H1 (cell line): Measurements from ENCODE around the gene DNASE1L1. TPM values are rescaled to one million over a fixed set of nuclear protein-coding genes. Genes with fewer than 3 reads are reported as not detected.

Source experiments
- CTCF ChIA-PET: fragments of 300-600 bp; sonication (Branson Sonifier 250); formaldehyde crosslinking; loops from one replicate; lab custom pipeline; 2021; ENCODE audit not compliant: partially characterized antibody; lab: Charles Lee
- POLR2A ChIA-PET: fragments of 300-600 bp; sonication (Branson Sonifier 250); formaldehyde crosslinking; loops from one replicate; lab custom pipeline; 2021; ENCODE audit warnings: inconsistent platforms; ENCODE audit not compliant: partially characterized antibody; lab: Charles Lee
- DNase-seq, 2 experiments: peaks; one replicate each; pipeline versions ENCODE4 v3.0.0 to v3.0.0-alpha.2; 2010 to 2022; ENCODE audit warnings: low spot score in 2 of 2, low read depth in 1 of 2, mixed read lengths in 1 of 2
- FAIRE-seq: peaks from 2 replicates; lab custom pipeline; 2011; peaks lifted over from hg19 to GRCh38; lab: Jason Lieb, UNC
- H2AFZ ChIP-seq: 2 replicates; pipeline ENCODE4 v1.8.1; 2012; ENCODE audit warnings: low read length, inconsistent platforms
- H2AK5ac ChIP-seq: 2 replicates; pipeline ENCODE4 v1.6.1; 2013; ENCODE audit warnings: low read depth, low read length
- H2BK120ac ChIP-seq: replicated peaks from 2 replicates; pipeline ENCODE3; 2013; ENCODE audit warnings: low read depth, low read length, inconsistent platforms
- H2BK12ac ChIP-seq: 2 replicates; pipeline ENCODE4 v1.6.1; 2013; ENCODE audit warnings: low read depth, low read length
- H2BK15ac ChIP-seq: 2 replicates; pipeline ENCODE4 v1.6.1; 2013; ENCODE audit warnings: low read length
- H2BK20ac ChIP-seq: 2 replicates; pipeline ENCODE4 v1.6.1; 2013; ENCODE audit warnings: low read length
- H2BK5ac ChIP-seq: 2 replicates; pipeline ENCODE4 v1.6.1; 2013; ENCODE audit warnings: low read depth, low read length
- H3K14ac ChIP-seq: 2 replicates; pipeline ENCODE4 v1.6.1; 2013; ENCODE audit warnings: inconsistent platforms; ENCODE audit not compliant: insufficient read length
- H3K18ac ChIP-seq: 2 replicates; pipeline ENCODE4 v1.6.1; 2013; ENCODE audit warnings: low read length; ENCODE audit errors: extremely low read depth
- H3K23ac ChIP-seq: 2 replicates; pipeline ENCODE4 v1.6.1; 2013; ENCODE audit warnings: inconsistent platforms; ENCODE audit not compliant: insufficient read length
- H3K23me2 ChIP-seq: 2 replicates; pipeline ENCODE4 v1.6.1; 2013; ENCODE audit warnings: low read depth, low read length
- H3K27ac ChIP-seq: 2 replicates; pipeline ENCODE4 v1.6.1; 2011; ENCODE audit warnings: low read depth, low read length, inconsistent platforms
- H3K27me3 ChIP-seq, 4 experiments: replicated peaks in 1 of 4; 1 replicate in 1 of 4; 2 replicates in 3 of 4; pipeline versions ENCODE4 v1.6.1 to v1.8.1; 2011 to 2013; ENCODE audit warnings: low read length in 3 of 4, mild to moderate bottlenecking in 3 of 4, inconsistent platforms in 2 of 4, mixed read lengths in 2 of 4, moderate library complexity in 1 of 4; ENCODE audit not compliant: control insufficient read depth in 3 of 4, insufficient read depth in 3 of 4; ENCODE audit errors: extremely low read depth in 1 of 4
- H3K36me3 ChIP-seq, 4 experiments: 2 replicates each; pipeline versions ENCODE4 v1.6.1 to v1.8.1; 2011 to 2013; ENCODE audit warnings: mild to moderate bottlenecking in 4 of 4, low read length in 3 of 4, moderate library complexity in 2 of 4, control low read depth in 1 of 4, inconsistent platforms in 1 of 4; ENCODE audit not compliant: insufficient read depth in 4 of 4, control insufficient read depth in 2 of 4
- H3K4ac ChIP-seq: replicated peaks from 2 replicates; pipeline ENCODE3; 2013; ENCODE audit warnings: low read length, low read depth, mixed read lengths, inconsistent platforms; ENCODE audit not compliant: insufficient read length
- H3K4me1 ChIP-seq, 4 experiments: replicated peaks in 1 of 4; 1 replicate in 1 of 4; 2 replicates in 3 of 4; pipeline versions ENCODE4 v1.6.1 to v1.8.1; 2011 to 2013; ENCODE audit warnings: low read length in 3 of 4, inconsistent platforms in 2 of 4, mixed read lengths in 1 of 4; ENCODE audit not compliant: insufficient read depth in 4 of 4, control insufficient read depth in 3 of 4
- H3K4me2 ChIP-seq, 2 experiments: 2 replicates each; pipeline versions ENCODE4 v1.6.1 to v1.8.1; 2011 to 2013; ENCODE audit warnings: low read depth in 2 of 2, low read length in 2 of 2, control low read depth in 1 of 2, inconsistent platforms in 1 of 2, mild to moderate bottlenecking in 1 of 2; ENCODE audit not compliant: insufficient read depth in 1 of 2
- H3K4me3 ChIP-seq, 4 experiments: fragments of 200-600, 300-600 bp in 1 of 4; sonication (generic), shearing (Covaris generic), sonication (Bioruptor Twin) in 1 of 4; 2 replicates each; pipeline versions ENCODE4 v1.5.1 to v1.8.1; 2011 to 2016; ENCODE audit warnings: low read length in 4 of 4, low read depth in 3 of 4, control low read depth in 2 of 4, inconsistent platforms in 2 of 4, mild to moderate bottlenecking in 2 of 4, mixed read lengths in 1 of 4, moderate library complexity in 1 of 4; ENCODE audit not compliant: insufficient read depth in 2 of 4; ENCODE audit errors: extremely low read depth in 1 of 4
- H3K56ac ChIP-seq: replicated peaks from 2 replicates; pipeline ENCODE3; 2013; ENCODE audit warnings: low read depth, mild to moderate bottlenecking, mixed read lengths, low read length, inconsistent platforms; ENCODE audit not compliant: insufficient read length
- H3K79me1 ChIP-seq: 2 replicates; pipeline ENCODE4 v1.6.1; 2013; ENCODE audit warnings: low read depth, low read length, control low read depth
- H3K79me2 ChIP-seq, 2 experiments: 2 replicates each; pipeline versions ENCODE4 v1.6.1 to v1.8.1; 2012 to 2013; ENCODE audit warnings: low read length in 2 of 2, mild to moderate bottlenecking in 2 of 2, inconsistent platforms in 1 of 2; ENCODE audit not compliant: insufficient read depth in 2 of 2, control insufficient read depth in 1 of 2
- H3K9ac ChIP-seq, 4 experiments: replicated peaks in 1 of 4; 1 replicate in 1 of 4; 2 replicates in 3 of 4; pipeline versions ENCODE4 v1.6.1 to v1.8.1; 2011 to 2013; ENCODE audit warnings: low read depth in 3 of 4, low read length in 3 of 4, control low read depth in 2 of 4, mild to moderate bottlenecking in 2 of 4, moderate library complexity in 2 of 4, inconsistent platforms in 1 of 4; ENCODE audit errors: extremely low read depth in 1 of 4
- H3K9me3 ChIP-seq, 2 experiments: 2 replicates each; pipeline versions ENCODE4 v1.6.1 to v1.8.1; 2012 to 2013; ENCODE audit warnings: mild to moderate bottlenecking in 2 of 2, moderate library complexity in 2 of 2, control low read depth in 1 of 2, inconsistent platforms in 1 of 2, low read depth in 1 of 2, low read length in 1 of 2, mixed read lengths in 1 of 2; ENCODE audit not compliant: insufficient read depth in 2 of 2
- H4K20me1 ChIP-seq, 2 experiments: replicated peaks in 1 of 2; 2 replicates each; pipeline versions ENCODE3 to v1.8.1; 2011 to 2013; ENCODE audit warnings: inconsistent platforms in 2 of 2, low read length in 2 of 2, mild to moderate bottlenecking in 1 of 2; ENCODE audit not compliant: insufficient read depth in 2 of 2, control insufficient read depth in 1 of 2
- H4K5ac ChIP-seq: 2 replicates; pipeline ENCODE4 v1.6.1; 2013; ENCODE audit warnings: low read length, low read depth, mixed read lengths, inconsistent platforms; ENCODE audit not compliant: insufficient read length
- H4K8ac ChIP-seq: 2 replicates; pipeline ENCODE4 v1.8.0; 2013; ENCODE audit warnings: mild to moderate bottlenecking, moderate library complexity, low read length, inconsistent platforms; ENCODE audit not compliant: insufficient read depth; ENCODE audit errors: extremely low read depth
- H4K91ac ChIP-seq: replicated peaks from 2 replicates; pipeline ENCODE3; 2013; ENCODE audit warnings: low read length, mixed read lengths, inconsistent platforms; ENCODE audit not compliant: insufficient read length
- ASH2L ChIP-seq: fragments of 200-600, 300-600 bp; sonication (generic); IDR thresholded peaks from one replicate; pipeline ENCODE4 v1.7.1; 2017; ENCODE audit warnings: low read length
- GTF2F1 ChIP-seq: IDR thresholded peaks from 2 replicates; pipeline ENCODE4 v1.6.1; 2012; ENCODE audit warnings: low read depth, low read length, improper control_type of control experiment, borderline replicate concordance
- PHF8 ChIP-seq: fragments of 200-600 bp; sonication (generic); conservative IDR thresholded peaks from 2 replicates; pipeline ENCODE4 v1.7.1; 2012; ENCODE audit warnings: low read depth, mild to moderate bottlenecking, inconsistent platforms, low read length, moderate library complexity
- SRF ChIP-seq: IDR thresholded peaks from 2 replicates; pipeline ENCODE4 v1.6.1; 2011; ENCODE audit warnings: mild to moderate bottlenecking, low read depth, low read length, moderate library complexity
- TEAD4 ChIP-seq: IDR thresholded peaks from 2 replicates; pipeline ENCODE4 v1.6.1; 2012; ENCODE audit warnings: low read depth, low read length, inconsistent platforms, mixed read lengths
- WGBS, 2 experiments: shearing (Covaris generic) in 1 of 2; methylation state at CpG; one replicate each; pipeline versions ENCODE4 v1.1.6 to v1.1.7; 2013 to 2015; ENCODE audit warnings: low lambda C conversion rate in 2 of 2, mixed read lengths in 2 of 2, inconsistent platforms in 1 of 2, low coverage in 1 of 2, missing lambda C conversion rate in 1 of 2; ENCODE audit not compliant: insufficient replicate concordance in 2 of 2, insufficient coverage in 1 of 2, insufficient read length in 1 of 2; ENCODE audit errors: extremely low coverage in 1 of 2, missing lambda C conversion rate in 1 of 2; 5-methylcytosine and 5-hydroxymethylcytosine counted together
- polyA plus RNA-seq, 7 experiments: library from polyadenylated mRNA; depleted of rRNA in 3 of 7; stranded (reverse) in 5 of 7; unstranded in 2 of 7; fragments of >200 nt in 5 of 7; fragments of 200-250 nt in 2 of 7; gene quantifications; 1 replicate in 5 of 7; 2 replicates in 1 of 7; 4 replicates in 1 of 7; pipeline versions ENCODE4 v1.2.1 to v1.2.3, GENCODE V29; 2011 to 2013; ENCODE audit warnings: missing spikeins in 2 of 7, mixed read lengths in 2 of 7
- total RNA-seq: library from RNA; stranded (reverse); fragmentation: NEBNext Ultra II Directional; extraction: Animal tissue kit (Norgen Biotek cat#: 25700); gene quantifications from 2 replicates; pipeline ENCODE4 v1.2.1, GENCODE V29; 2021

The DNASE1L1 gene
- total and polyA plus RNA-seq, 2 of the 8 experiments (the other 6 are each of a cell fraction or from before 2014, with no cell fraction given): 8.7 to 30.0 TPM

DNA sequence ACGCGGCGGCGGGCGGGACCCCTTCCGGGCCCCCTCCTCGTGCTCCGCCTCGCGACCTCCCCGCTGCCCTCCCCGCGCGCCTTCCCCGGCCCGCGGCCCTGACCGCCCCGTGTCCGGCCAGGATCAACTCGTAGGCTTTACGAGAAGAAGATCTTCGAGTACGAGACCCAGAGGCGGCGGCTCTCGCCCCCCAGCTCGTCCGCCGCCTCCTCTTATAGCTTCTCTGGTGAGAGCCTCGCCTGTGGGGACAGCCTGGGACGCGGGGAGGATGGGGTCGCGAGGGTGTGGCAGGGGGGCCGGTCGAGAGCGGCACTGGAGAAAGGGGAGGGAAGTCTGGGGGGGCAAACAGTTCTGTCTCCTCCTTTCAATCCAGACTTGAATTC is 29.5 kb downstream of the DNASE1L1 start:
- H4K20me1 ChIP-seq: peaks cover 0 to 2% of the 10 kb centered on the region in 2 experiments
- H2BK20ac ChIP-seq: no peak overlapping the region
- POLR2A ChIA-PET: interaction anchor here (0.6 to 6.5 kb wide), 5 partner anchors 11 to 298 kb away, joined by 3 to 107 read pairs (median 16); partner anchors contain the start of gene RPL10
- no peaks in the 10 kb centered on the region for H3K9me3 ChIP-seq
- H3K27me3 ChIP-seq: peaks cover 0 to 3% (median 0%) of the 10 kb centered on the region in 4 experiments; a peak in 1 of 7 replicates
- WGBS, 2 experiments: no CpG with 5 or more reads among the region's 38 CpGs
- H3K36me3 ChIP-seq: peaks cover 0 to 26% (median 0%) of the 10 kb centered on the region in 4 experiments; a peak in 2 of 8 replicates
- no peak overlapping the region for H4K5ac ChIP-seq
- no peak overlapping the region for H2AK5ac ChIP-seq
- H3K4ac ChIP-seq: no peak overlapping the region
- H3K4me1 ChIP-seq: peaks cover 0 to 23% (median 10%) of the 10 kb centered on the region in 4 experiments; a peak in 6 of 7 replicates
- no peak overlapping the region for H2BK5ac ChIP-seq
- no peak overlapping the region for H3K56ac ChIP-seq
- H2BK12ac ChIP-seq: no peak overlapping the region; the same call in 1 of the 2 replicates
- no peak overlapping the region for H3K14ac ChIP-seq
- H2BK120ac ChIP-seq: no peak overlapping the region
- DNase-seq (no peak), FAIRE-seq (no peak)
- no peaks in the 10 kb centered on the region for H3K79me1 ChIP-seq
- peak overlapping the region; percentile 79 to 98 for H3K4me2 ChIP-seq
- CTCF ChIA-PET: interaction anchor here (1.6 kb wide), 1 partner anchor 11 kb away, joined by 5 read pairs; no protein-coding TSS in a partner anchor
- no peak overlapping the region for H3K23ac ChIP-seq
- H4K91ac ChIP-seq: no peak overlapping the region
- H3K27ac ChIP-seq: peak overlapping the region; percentile 96
- no peak overlapping the region for H2BK15ac ChIP-seq
- no peak overlapping the region for H2AFZ ChIP-seq
- TF ChIP-seq PHF8 (peak; percentile 49), ASH2L (no peak), GTF2F1 (no peak), SRF (no peak), TEAD4 (no peak)
- TF ChIP-seq, all 59 proteins: peak for 1
- H3K18ac ChIP-seq: no peak overlapping the region; the same call in 1 of the 2 replicates
- peak overlapping the region; percentile 84 to 92 (median 92) for H3K9ac ChIP-seq
- peaks cover 0 to 13% of the 10 kb centered on the region in 2 experiments; a peak in 2 of 4 replicates for H3K79me2 ChIP-seq
- H3K23me2 ChIP-seq: peaks cover 4% of the 10 kb centered on the region; the same call in 1 of the 2 replicates
- peak overlapping the region; percentile 98 for H4K8ac ChIP-seq
- peak overlapping the region; percentile 75 to 97 (median 78) for H3K4me3 ChIP-seq
